Endodermal cell (in vitro differentiated cells): ENCODE results near the gene THADA. TPM values are rescaled to one million over a fixed set of nuclear protein-coding genes. Genes with fewer than 3 reads are reported as not detected.
"Not testable (repeated sequence)": the region's sequence is repeated elsewhere in the genome, so short reads cannot be mapped to it uniquely, and the experiment has no call there.

ENCODE experiments used
- DNase-seq: peaks from one replicate; pipeline ENCODE4 v3.0.0-alpha.2; 2017
- H3K27ac ChIP-seq: 2 replicates; pipeline ENCODE4 v1.5.1; 2013; ENCODE audit warnings: mild to moderate bottlenecking, low read depth, low read length, moderate library complexity
- H3K27me3 ChIP-seq: 2 replicates; pipeline ENCODE4 v1.6.1; 2013; ENCODE audit warnings: mild to moderate bottlenecking, low read length, moderate library complexity; ENCODE audit not compliant: insufficient read depth, control insufficient read depth, poor library complexity, severe bottlenecking
- H3K36me3 ChIP-seq: 2 replicates; pipeline ENCODE4 v1.7.0; 2013; ENCODE audit warnings: mild to moderate bottlenecking, low read length, moderate library complexity; ENCODE audit not compliant: control insufficient read depth, insufficient read depth
- H3K4me1 ChIP-seq: one replicate; pipeline ENCODE4 v1.7.0; 2013; ENCODE audit warnings: low read length; ENCODE audit not compliant: control insufficient read depth, insufficient read depth
- H3K4me3 ChIP-seq: 2 replicates; pipeline ENCODE4 v1.5.1; 2013; ENCODE audit warnings: mild to moderate bottlenecking, low read length, moderate library complexity
- H3K9ac ChIP-seq: 2 replicates; pipeline ENCODE4 v1.6.1; 2013; ENCODE audit warnings: mild to moderate bottlenecking, low read length, moderate library complexity; ENCODE audit not compliant: poor library complexity, severe bottlenecking; ENCODE audit errors: extremely low read depth
- H3K9me3 ChIP-seq: 2 replicates; pipeline ENCODE4 v1.6.1; 2013; ENCODE audit warnings: mild to moderate bottlenecking, low read length, moderate library complexity; ENCODE audit not compliant: control insufficient read depth
- H3K27ac Mint-ChIP-seq: 2 replicates; pipeline ENCODE4 v1.8.0; 2020; ENCODE audit warnings: mixed read lengths
- H3K27me3 Mint-ChIP-seq: 2 replicates; pipeline ENCODE4 v1.8.0; 2021; ENCODE audit warnings: mild to moderate bottlenecking, mixed read lengths; ENCODE audit not compliant: insufficient read depth
- H3K36me3 Mint-ChIP-seq: 2 replicates; pipeline ENCODE4 v1.8.0; 2020; ENCODE audit warnings: low read depth, mixed read lengths
- H3K4me1 Mint-ChIP-seq: 2 replicates; pipeline ENCODE4 v1.8.0; 2020; ENCODE audit warnings: mixed read lengths
- H3K4me3 Mint-ChIP-seq: 2 replicates; pipeline ENCODE4 v1.8.0; 2020; ENCODE audit warnings: mild to moderate bottlenecking, moderate library complexity, mixed read lengths
- H3K9me3 Mint-ChIP-seq: 2 replicates; pipeline ENCODE4 v1.8.0; 2020; ENCODE audit warnings: mild to moderate bottlenecking, mixed read lengths
- CTCF ChIP-seq: fragments of 200-600 bp; sonication (generic); conservative IDR thresholded peaks from 2 replicates; pipeline ENCODE4 v1.5.0; 2021; ENCODE audit warnings: antibody characterized with exemption, mild to moderate bottlenecking
- WGBS, 2 experiments: methylation state at CpG; one replicate each; pipeline versions ENCODE4 v1.1.5 to v1.1.7; 2013; ENCODE audit warnings: missing lambda C conversion rate in 2 of 2, mixed read lengths in 1 of 2; ENCODE audit not compliant: insufficient coverage in 1 of 2, insufficient read length in 1 of 2; 5-methylcytosine and 5-hydroxymethylcytosine counted together
- total RNA-seq, 2 donors: library from RNA; stranded (reverse); fragmentation: NEBNext Ultra II Directional in 1 of 2; extraction: Animal tissue kit (Norgen Biotek cat#: 25700) in 1 of 2; gene quantifications; 2 replicates in 1 of 2; 3 replicates in 1 of 2; pipeline ENCODE4 v1.2.1, GENCODE V29; 2021

THADA gene
- total RNA-seq, 2 donors from 2014 or later, result 32.8 to 35.0 TPM

DNA sequence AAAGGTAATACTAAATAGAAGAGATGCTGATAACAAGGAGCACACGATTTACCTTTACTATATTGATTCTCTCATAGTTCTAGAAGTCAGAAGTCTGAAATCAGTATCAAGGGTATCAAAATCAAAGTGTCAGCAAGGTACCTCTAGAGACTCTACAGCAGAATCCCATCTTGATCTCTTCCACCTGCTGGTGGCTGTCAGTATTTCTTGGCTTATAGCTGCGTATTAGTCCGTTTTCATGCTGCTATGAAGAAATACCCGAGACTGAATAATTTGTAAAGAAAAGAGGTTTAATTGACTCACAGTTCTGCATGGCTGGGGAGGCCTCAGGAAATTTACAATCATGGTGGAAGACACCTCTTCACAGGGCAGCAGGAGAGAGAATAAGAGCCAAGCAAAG is 149.1 kb downstream of the THADA start:
- H3K9me3 Mint-ChIP-seq, H3K36me3 ChIP-seq, H3K4me3 Mint-ChIP-seq, H3K9me3 ChIP-seq, DNase-seq, H3K27ac Mint-ChIP-seq, H3K27me3 Mint-ChIP-seq, H3K4me3 ChIP-seq, H3K27me3 ChIP-seq, H3K36me3 Mint-ChIP-seq, H3K27ac ChIP-seq, H3K9ac ChIP-seq: not testable (repeated sequence)
- WGBS, 2 experiments, result 76 to 91% methylated on average over 3 to 4 of the region's 4 CpGs
- H3K4me1 ChIP-seq, result peaks cover 19% of the 10 kb centered on the region
- peak; percentile 70 for TF ChIP-seq CTCF
- H3K4me1 Mint-ChIP-seq, result peaks cover 85% of the 10 kb centered on the region

DNA sequence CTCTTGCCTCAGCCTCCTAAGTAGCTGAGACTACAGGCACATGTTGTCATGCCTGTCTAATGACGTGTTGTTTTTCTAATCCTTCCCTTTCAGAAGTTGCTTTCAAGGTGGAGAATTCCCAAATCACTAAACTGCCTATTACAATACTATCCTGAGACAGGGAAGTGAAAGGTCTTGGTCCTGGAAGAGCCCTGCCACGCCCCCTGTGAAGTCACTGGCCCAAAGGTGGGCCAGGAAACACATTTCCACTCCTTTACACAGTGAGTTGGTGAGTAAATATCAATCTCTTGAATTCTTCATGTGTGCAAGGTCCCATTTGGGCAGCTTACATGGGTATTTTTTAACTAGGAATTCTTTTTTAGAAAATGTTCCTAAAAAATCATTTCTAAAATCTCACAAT is 150.1 kb downstream of the THADA start:
- no peak overlapping the region for H3K4me3 Mint-ChIP-seq
- Histone ChIP-seq H3K27ac (no peak overlapping the region), H3K4me1 (peaks cover 19% of the 10 kb centered on the region), H3K9me3 (no peaks in the 10 kb centered on the region), H3K27me3 (no peaks in the 10 kb centered on the region), H3K36me3 (no peaks in the 10 kb centered on the region), H3K4me3 (no peak overlapping the region), H3K9ac (no peak overlapping the region)
- DNase-seq, result no peak
- H3K27me3 Mint-ChIP-seq, result no peaks in the 10 kb centered on the region
- WGBS, 2 experiments, result 97% methylated on average over 2 of the region's 2 CpGs; no CpG with 5 or more reads in 1 of the 2 experiments
- H3K36me3 Mint-ChIP-seq, result peaks cover 1% of the 10 kb centered on the region
- peaks cover 85% of the 10 kb centered on the region for H3K4me1 Mint-ChIP-seq
- no peak for TF ChIP-seq CTCF
- no peaks in the 10 kb centered on the region for H3K9me3 Mint-ChIP-seq
- peak overlapping the region; percentile 21 for H3K27ac Mint-ChIP-seq

- Histone ChIP-seq H3K27ac (peak overlapping the region; percentile 11), H3K9me3 (no peaks in the 10 kb centered on the region), H3K9ac (no peak overlapping the region), H3K4me3 (no peak overlapping the region), H3K27me3 (no peaks in the 10 kb centered on the region), H3K36me3 (no peaks in the 10 kb centered on the region), H3K4me1 (peaks cover 19% of the 10 kb centered on the region)
- no peak for TF ChIP-seq CTCF
- Mint-ChIP-seq H3K27ac (peak overlapping the region; percentile 21), H3K4me3 (no peak overlapping the region), H3K27me3 (no peaks in the 10 kb centered on the region), H3K36me3 (peaks cover 1% of the 10 kb centered on the region), H3K4me1 (peaks cover 84% of the 10 kb centered on the region), H3K9me3 (no peaks in the 10 kb centered on the region)
- no peak for DNase-seq
- WGBS, 2 experiments, result 69 to 76% methylated on average over 5 to 10 of the region's 10 CpGs
Observed at GRCh38 chr2:43444989-43445645, 150.7 kb downstream of the THADA start.
